GM23338 (cell line): ENCODE data around the gene TSPAN5. TPM values are rescaled to one million over a fixed set of nuclear protein-coding genes. Genes with fewer than 3 reads are reported as not detected.

Experiments used
- ATAC-seq: fragments of 200-7000 bp; cut with Tn5 transposase; 3 replicates; pipeline ENCODE4 v1.9.1; 2020
- DNase-seq: peaks from one replicate; pipeline ENCODE4 v3.0.0-alpha.2; 2015; ENCODE audit warnings: low spot score
- H2AFZ ChIP-seq: fragments of 200-600 bp; sonication (generic); 2 replicates; pipeline ENCODE4 v1.8.0; 2016; ENCODE audit warnings: antibody characterized with exemption, mild to moderate bottlenecking, moderate library complexity
- H3F3A ChIP-seq: fragments of 200-600 bp; sonication (generic); replicated peaks from 2 replicates; pipeline ENCODE4 v1.8.0; 2017; ENCODE audit warnings: antibody characterized with exemption, mixed run types, low read depth
- H3K27ac ChIP-seq: fragments of 200-600 bp; sonication (generic); 2 replicates; pipeline ENCODE4 v1.6.1; 2016; ENCODE audit warnings: low read depth
- H3K27me3 ChIP-seq: fragments of 200-600 bp; sonication (generic); 2 replicates; pipeline ENCODE4 v1.8.0; 2016; ENCODE audit warnings: mild to moderate bottlenecking, mixed run types, moderate library complexity; ENCODE audit not compliant: insufficient read depth
- H3K36me3 ChIP-seq: fragments of 200-600 bp; sonication (generic); 2 replicates; pipeline ENCODE4 v1.8.0; 2016; ENCODE audit warnings: mild to moderate bottlenecking; ENCODE audit not compliant: insufficient read depth
- H3K4me1 ChIP-seq: fragments of 200-600 bp; sonication (generic); 2 replicates; pipeline ENCODE4 v1.8.0; 2016; ENCODE audit warnings: mild to moderate bottlenecking, moderate library complexity; ENCODE audit not compliant: insufficient read depth
- H3K4me2 ChIP-seq: fragments of 200-600 bp; sonication (generic); 2 replicates; pipeline ENCODE4 v1.7.1; 2017; ENCODE audit warnings: mixed run types
- H3K4me3 ChIP-seq: fragments of 200-600 bp; sonication (generic); 2 replicates; pipeline ENCODE4 v1.6.1; 2016; ENCODE audit warnings: mixed run types
- H3K79me2 ChIP-seq: fragments of 200-600 bp; sonication (generic); replicated peaks from 2 replicates; pipeline ENCODE4 v1.8.0; 2017; ENCODE audit warnings: mild to moderate bottlenecking; ENCODE audit not compliant: insufficient read depth
- H3K9me2 ChIP-seq: fragments of 200-600 bp; sonication (generic); 2 replicates; pipeline ENCODE4 v1.8.0; 2017; ENCODE audit not compliant: insufficient read depth
- H4K20me1 ChIP-seq: fragments of 200-600 bp; sonication (generic); replicated peaks from 2 replicates; pipeline ENCODE4 v1.8.0; 2017; ENCODE audit warnings: mild to moderate bottlenecking; ENCODE audit not compliant: insufficient read depth
- H3K27ac Mint-ChIP-seq: 2 replicates; pipeline ENCODE4 v1.8.0; 2020; ENCODE audit warnings: inconsistent platforms, mild to moderate bottlenecking, moderate library complexity, mixed read lengths
- H3K27me3 Mint-ChIP-seq: 3 replicates; pipeline ENCODE4 v1.8.0; 2022; ENCODE audit warnings: low read depth, mild to moderate bottlenecking, moderate library complexity, mixed read lengths, inconsistent platforms; ENCODE audit not compliant: insufficient read depth, poor library complexity
- H3K36me3 Mint-ChIP-seq: 3 replicates; pipeline ENCODE4 v1.8.0; 2021; ENCODE audit warnings: low read depth, mild to moderate bottlenecking, inconsistent platforms, moderate library complexity, mixed read lengths
- H3K4me1 Mint-ChIP-seq: 3 replicates; pipeline ENCODE4 v1.8.0; 2020; ENCODE audit warnings: mild to moderate bottlenecking, inconsistent platforms, mixed read lengths
- H3K4me3 Mint-ChIP-seq: 3 replicates; pipeline ENCODE4 v1.8.0; 2021; ENCODE audit warnings: moderate library complexity, mild to moderate bottlenecking, inconsistent platforms, mixed read lengths
- H3K9me3 Mint-ChIP-seq: 3 replicates; pipeline ENCODE4 v1.8.0; 2020; ENCODE audit warnings: moderate library complexity, mild to moderate bottlenecking, inconsistent platforms, mixed read lengths
- CREB1 ChIP-seq: fragments of 250-450 bp; sonication (Bioruptor Pico); IDR thresholded peaks from 2 replicates; pipeline ENCODE4 v1.5.0; 2020; ENCODE audit warnings: low read depth, mild to moderate bottlenecking, moderate library complexity
- CTCF ChIP-seq, 2 experiments: fragments of 200-600 bp in 1 of 2; sonication (generic) in 1 of 2; conservative IDR thresholded peaks; 2 replicates each; pipeline versions ENCODE4 v1.5.1 to v1.6.1; 2016 to 2017; ENCODE audit warnings: antibody characterized with exemption in 2 of 2, low read depth in 2 of 2, mild to moderate bottlenecking in 2 of 2, moderate library complexity in 1 of 2
- ETS1 ChIP-seq: IDR thresholded peaks from 2 replicates; pipeline ENCODE4 v1.6.1; 2016; ENCODE audit warnings: antibody characterized with exemption
- EZH2 ChIP-seq: fragments of 200-600 bp; sonication (generic); IDR thresholded peaks from one replicate; pipeline ENCODE4 v1.8.0; 2017; ENCODE audit warnings: antibody characterized with exemption, mild to moderate bottlenecking, low read depth; ENCODE audit not compliant: unreplicated experiment
- EZH2phosphoT487 ChIP-seq: fragments of 200-600 bp; sonication (generic); IDR thresholded peaks from one replicate; pipeline ENCODE4 v1.8.1; 2018; ENCODE audit warnings: antibody characterized with exemption; ENCODE audit not compliant: unreplicated experiment
- JUNB ChIP-seq: IDR thresholded peaks from one replicate; pipeline ENCODE4 v1.6.1; 2016; ENCODE audit warnings: antibody characterized with exemption; ENCODE audit not compliant: unreplicated experiment
- NANOG ChIP-seq: IDR thresholded peaks from 2 replicates; pipeline ENCODE4 v1.6.1; 2016; ENCODE audit warnings: antibody characterized with exemption, borderline replicate concordance
- STAT1 ChIP-seq: IDR thresholded peaks from one replicate; pipeline ENCODE4 v1.6.1; 2016; ENCODE audit warnings: antibody characterized with exemption; ENCODE audit not compliant: unreplicated experiment
- ZNF114 ChIP-seq: fragments of 250-450 bp; sonication (Bioruptor Pico); IDR thresholded peaks from 2 replicates; pipeline ENCODE4 v1.5.0; 2020; ENCODE audit warnings: mild to moderate bottlenecking, moderate library complexity
- ZNF331 ChIP-seq: fragments of 250-450 bp; sonication (Bioruptor Pico); IDR thresholded peaks from 2 replicates; pipeline ENCODE4 v1.5.0; 2020; ENCODE audit warnings: low read depth, mild to moderate bottlenecking, moderate library complexity
- ZNF462 ChIP-seq: fragments of 250-450 bp; sonication (Bioruptor Pico); IDR thresholded peaks from 2 replicates; pipeline ENCODE4 v1.5.0; 2020; ENCODE audit warnings: mild to moderate bottlenecking, moderate library complexity
- polyA plus RNA-seq: library from polyadenylated mRNA; unstranded; fragments of >200 nt; fragmentation: Nextera tagmentation; extraction: Ambion mirVana; gene quantifications from 2 replicates; pipeline ENCODE4 v1.2.1, GENCODE V29; 2016
- total RNA-seq: library from RNA; depleted of rRNA; stranded (reverse); fragments of >200 nt; shearing (Covaris generic); gene quantifications from 2 replicates; pipeline ENCODE4 v1.2.3, GENCODE V29; 2014

Gene TSPAN5
- total and polyA plus RNA-seq, 2 experiments from 2014 or later = 18.6 to 21.5 TPM

- H3K27ac Mint-ChIP-seq = no peak overlapping the region
- Histone ChIP-seq H3K79me2 (peaks cover 8% of the 10 kb centered on the region; the same call in 1 of the 2 replicates), H3K27me3 (no peaks in the 10 kb centered on the region), H4K20me1 (no peaks in the 10 kb centered on the region), H3K9me2 (no peaks in the 10 kb centered on the region; the same call in none of the 2 replicates), H3K4me2 (no peak overlapping the region), H3K27ac (no peak overlapping the region), H3K36me3 (no peaks in the 10 kb centered on the region), H3K4me3 (no peak overlapping the region), H3F3A (no peaks in the 10 kb centered on the region), H2AFZ (no peak overlapping the region), H3K4me1 (peaks cover 10% of the 10 kb centered on the region)
- peaks cover 5% of the 10 kb centered on the region for H3K27me3 Mint-ChIP-seq
- no peak for DNase-seq
- no peak for TF ChIP-seq NANOG
- no peak for TF ChIP-seq JUNB
- peaks cover 7% of the 10 kb centered on the region; the same call in 1 of the 3 replicates for H3K36me3 Mint-ChIP-seq
- no peak for ATAC-seq
- H3K9me3 Mint-ChIP-seq = no peaks in the 10 kb centered on the region; the same call in 2 of the 3 replicates
- no peak overlapping the region for H3K4me3 Mint-ChIP-seq
- H3K4me1 Mint-ChIP-seq = peaks cover 24% of the 10 kb centered on the region
Measured at GRCh38 chr4:98539741-98540140, 118.7 kb downstream of the TSPAN5 start.

- H3K4me3 Mint-ChIP-seq = no peak overlapping the region
- peaks cover 5% of the 10 kb centered on the region for H3K27me3 Mint-ChIP-seq
- peaks cover 4% of the 10 kb centered on the region; the same call in 1 of the 2 replicates for H3K79me2 ChIP-seq
- peaks cover 24% of the 10 kb centered on the region for H3K4me1 Mint-ChIP-seq
- ATAC-seq (no peak), DNase-seq (no peak)
- H3K9me3 Mint-ChIP-seq = no peaks in the 10 kb centered on the region; the same call in 2 of the 3 replicates
- peaks cover 7% of the 10 kb centered on the region; the same call in 1 of the 3 replicates for H3K36me3 Mint-ChIP-seq
- H3K4me2 ChIP-seq = no peak overlapping the region
- no peak overlapping the region for H3K27ac ChIP-seq
- no peaks in the 10 kb centered on the region for H4K20me1 ChIP-seq
- peaks cover 10% of the 10 kb centered on the region for H3K4me1 ChIP-seq
- no peak overlapping the region for H3K4me3 ChIP-seq
- H3K36me3 ChIP-seq = no peaks in the 10 kb centered on the region
- H2AFZ ChIP-seq = no peak overlapping the region
- no peaks in the 10 kb centered on the region for H3F3A ChIP-seq
- no peak overlapping the region for H3K27ac Mint-ChIP-seq
- H3K9me2 ChIP-seq = no peaks in the 10 kb centered on the region; the same call in none of the 2 replicates
- no peaks in the 10 kb centered on the region for H3K27me3 ChIP-seq
- no peak for TF ChIP-seq ZNF331 (CRISPR knock-in tag)
- no peak for TF ChIP-seq EZH2
- no peak for TF ChIP-seq EZH2phosphoT487
- TF ChIP-seq CREB1 = no peak
- TF ChIP-seq JUNB = no peak
- TF ChIP-seq ZNF462 (CRISPR knock-in tag) = no peak
- TF ChIP-seq CTCF (conservative IDR thresholded peaks at IDR 0.05; ENCODE audit: low read depth in 2 of 2) = no peak
- no peak for TF ChIP-seq STAT1
- TF ChIP-seq ZNF114 (CRISPR knock-in tag) = no peak
- TF ChIP-seq ETS1 = no peak
Measured at GRCh38 chr4:98539299-98539698, 119.1 kb downstream of the TSPAN5 start.
